ENCODE data around the gene PNLIPRP2. TPM values are rescaled to one million over a fixed set of nuclear protein-coding genes. Genes with fewer than 3 reads are reported as not detected.

Gene PNLIPRP2
- polyA plus RNA-seq, 3 donors: 0.91 to 2,287 TPM; not detected in 1

- no peak overlapping the region for H3K27ac ChIP-seq (ENCODE audit: low read depth, low read length)
- 39 to 54% (median 52%) methylated on average over 6 of the region's 6 CpGs for WGBS, 3 donors
These were observed 70.9 kb downstream of the PNLIPRP2 start for GRCh38 chr10:116691635-116692034.

GRCh38 chr10:116692225-116692624 lies 71.5 kb downstream of the PNLIPRP2 start:
- no peak overlapping the region for H3K27ac ChIP-seq (ENCODE audit: low read depth, low read length)
- 86 to 91% (median 90%) methylated on average over 8 of the region's 8 CpGs for WGBS, 3 donors

GRCh38 chr10:116694243-116694926 lies 73.6 kb downstream of the PNLIPRP2 start:
- H3K27ac ChIP-seq (ENCODE audit: low read depth, low read length): no peak overlapping the region
- 63 to 64% (median 63%) methylated on average over 14 of the region's 14 CpGs for WGBS, 3 donors

Other genes with a start within 250 kb of the PNLIPRP2 start
- under 1 TPM in 2 of 3 donors, not detected in 1; 0.05 to 0.06 TPM for gene PNLIPRP3, start 193.1 kb upstream of the PNLIPRP2 start, polyA plus RNA-seq
- gene PNLIP, start 75.0 kb upstream of the PNLIPRP2 start, polyA plus RNA-seq: 1,000 to 10,000 TPM in 1 of 3 donors, 1 to 10 TPM in 2; 1.4 to 2,301 (median 3.7) TPM
- 1,000 to 10,000 TPM in 1 of 3 donors, 1 to 10 TPM in 1, under 1 TPM in 1; 0.45 to 3,165 (median 1.2) TPM for gene PNLIPRP1, start 30.0 kb upstream of the PNLIPRP2 start, polyA plus RNA-seq
- 10 to 100 TPM in 2 of 3 donors, 1 to 10 TPM in 1; 4.8 to 30.8 (median 10.5) TPM for gene HSPA12A, start 121.6 kb downstream of the PNLIPRP2 start, polyA plus RNA-seq
- under 1 TPM in 2 of 3 donors, not detected in 1; 0.06 to 0.16 TPM for gene ENO4, start 228.5 kb downstream of the PNLIPRP2 start, polyA plus RNA-seq